SK-N-MC (cell line): ENCODE data around the gene CELF2.

Experiments
- EZH2 ChIP-seq: fragments of 200-600 bp; sonication (generic); IDR thresholded peaks from one replicate; pipeline ENCODE4 v1.6.1; 2017; ENCODE audit warnings: antibody characterized with exemption
- POLR2AphosphoS5 ChIP-seq: IDR thresholded peaks from 2 replicates; pipeline ENCODE4 v1.6.1; 2012; ENCODE audit warnings: mild to moderate bottlenecking, low read depth, low read length, borderline replicate concordance

DNA sequence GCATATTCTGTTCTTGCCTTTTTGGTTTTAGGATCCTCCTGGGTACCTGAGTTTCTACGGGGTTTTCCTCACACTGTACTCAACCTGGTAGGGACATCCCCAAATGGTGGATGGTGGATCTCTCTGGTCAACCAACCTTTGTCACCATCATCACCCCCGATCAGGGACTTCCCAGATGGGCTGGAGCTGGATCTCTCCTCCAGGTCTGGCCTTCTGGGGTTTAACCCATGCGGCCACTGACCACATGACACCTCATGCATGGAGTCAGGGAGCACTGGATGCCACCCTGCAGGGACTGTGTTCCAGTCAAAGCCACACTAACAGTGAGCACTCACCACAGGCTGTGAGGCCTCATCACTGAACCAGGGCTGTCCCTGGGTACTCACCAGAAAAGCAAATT, 80.0 kb downstream of the CELF2 start:
- TF ChIP-seq EZH2 (no peak), POLR2AphosphoS5 (no peak)
